GM19035 (cell line): ENCODE measurements around the gene ATAD2B.

Experiments
- ATAC-seq: cut with Tn5 transposase; IDR thresholded peaks from one replicate; pipeline ENCODE4 v1.9.1; 2021; ENCODE audit not compliant: unreplicated experiment

The ATAD2B gene

GRCh38 chr2:23915327-23915726 is 11.6 kb downstream of the ATAD2B start:
- no peak for ATAC-seq

GRCh38 chr2:23912054-23912453 is 14.9 kb downstream of the ATAD2B start:
- ATAC-seq: no peak

DNA sequence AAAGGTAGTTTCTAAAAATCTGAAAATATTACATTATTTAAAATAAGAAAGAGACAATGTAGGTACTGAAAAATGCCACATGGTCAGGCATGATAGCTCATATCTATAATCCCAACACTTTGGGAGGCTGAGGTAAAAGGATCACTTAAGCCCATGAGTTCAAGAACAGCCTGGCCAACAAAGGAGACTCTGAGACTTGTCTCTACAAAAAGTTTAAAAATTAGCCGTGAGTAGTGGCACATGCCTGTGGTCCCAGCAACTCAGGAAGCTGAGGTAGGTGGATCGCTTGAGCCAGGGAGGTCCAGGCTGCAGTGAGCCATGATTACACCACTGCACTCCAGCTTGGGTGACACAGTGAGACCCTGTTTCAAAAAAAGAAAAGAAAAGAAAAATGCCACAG is 21.8 kb downstream of the ATAD2B start:
- no peak for ATAC-seq

DNA sequence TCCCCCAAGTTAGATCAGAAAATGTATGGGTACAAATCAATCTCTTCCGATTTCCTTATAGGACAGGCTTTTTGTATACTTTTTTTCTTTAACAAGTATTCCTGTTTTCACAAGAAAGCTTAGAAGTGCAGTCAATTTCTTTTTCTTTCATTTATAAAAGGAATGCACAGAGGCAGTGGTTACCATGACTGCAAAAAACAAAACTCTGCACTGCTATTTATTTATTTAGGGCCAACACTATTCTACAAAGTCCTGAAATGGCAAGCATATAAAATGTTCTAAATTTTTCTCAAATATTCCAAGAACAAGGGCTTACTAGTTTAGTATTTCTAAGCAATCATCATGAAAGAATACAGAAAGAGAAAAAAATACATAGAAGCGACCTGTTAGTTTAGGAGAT is 22.2 kb downstream of the ATAD2B start:
- ATAC-seq: no peak

GRCh38 chr2:23904215-23904614 is 22.7 kb downstream of the ATAD2B start:
- ATAC-seq: no peak

- ATAC-seq: no peak
These were observed 23.9 kb downstream of the ATAD2B start for GRCh38 chr2:23903034-23903433.

DNA sequence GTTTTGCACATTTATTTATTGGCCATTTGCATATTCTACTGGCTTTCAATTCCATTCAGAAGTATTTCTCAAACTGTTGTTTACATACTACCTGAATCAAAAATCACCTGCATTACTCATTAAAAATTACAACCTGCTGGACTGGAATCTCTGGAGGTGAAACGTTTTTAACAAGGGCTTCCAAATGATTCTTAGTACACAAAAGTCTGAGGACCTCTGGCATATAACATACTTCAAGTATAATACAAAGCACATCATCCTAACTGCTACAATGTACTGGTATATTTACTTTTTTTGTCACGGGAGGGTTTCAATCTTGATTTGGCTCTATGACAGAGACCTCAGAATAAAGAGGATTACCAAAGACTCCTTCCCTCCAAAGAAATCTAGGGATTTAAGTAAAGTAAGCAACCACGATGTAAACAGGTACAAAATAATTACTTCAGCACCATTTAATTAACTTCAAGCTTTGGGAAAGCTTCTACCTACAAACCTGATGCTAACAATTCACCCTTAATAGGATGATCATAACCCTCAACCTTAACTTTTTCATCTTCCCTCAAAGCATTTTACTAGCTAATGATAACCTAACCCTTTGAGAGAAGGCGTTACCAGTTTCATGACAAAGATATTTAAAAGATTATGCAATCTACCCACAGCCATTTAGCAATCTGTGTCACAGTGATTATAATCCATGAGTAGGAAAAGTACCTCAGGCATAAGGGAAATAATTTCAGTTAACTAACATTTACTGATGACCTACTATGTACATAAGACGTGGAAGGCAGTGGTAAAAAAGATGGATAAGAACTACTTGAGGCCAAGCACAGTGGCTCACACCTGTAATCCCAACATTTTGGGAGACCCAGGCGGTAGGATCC is 24.7 kb downstream of the ATAD2B start:
- no peak for ATAC-seq

DNA sequence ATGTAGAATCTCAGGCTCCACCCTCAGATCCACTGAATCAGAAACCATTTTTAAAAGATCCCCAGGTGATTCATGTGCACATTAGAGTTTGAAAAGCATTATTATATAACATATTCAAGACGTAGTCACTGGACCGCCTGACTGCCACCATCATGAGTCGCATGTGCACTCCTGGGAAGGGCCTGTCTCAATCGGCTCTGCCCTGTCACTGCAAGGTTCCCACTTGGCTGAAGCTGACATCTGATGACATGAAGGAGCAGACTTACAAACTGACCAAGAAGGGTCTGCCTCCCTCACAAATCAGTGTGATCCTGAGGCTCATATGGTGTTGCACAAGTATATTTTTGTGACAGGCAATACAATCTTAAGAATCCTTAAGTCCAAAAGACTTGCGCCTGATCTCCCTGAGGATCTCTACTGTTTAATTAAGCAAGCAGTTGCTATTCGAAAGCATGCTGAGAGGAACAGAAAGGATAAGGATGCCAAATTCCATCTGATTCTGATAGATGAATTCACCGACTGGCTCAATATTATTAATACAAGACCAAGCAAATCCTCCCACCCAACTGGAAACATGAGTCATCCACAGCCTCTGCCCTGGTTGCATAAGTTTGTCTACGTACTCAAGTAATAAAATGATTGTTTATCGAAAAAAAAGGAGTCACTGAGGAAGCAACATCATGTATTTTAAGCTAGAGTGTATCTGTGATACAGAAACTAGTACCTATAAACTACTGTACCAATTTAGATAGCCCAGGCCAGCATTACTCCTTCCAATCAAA is 26.2 kb downstream of the ATAD2B start:
- ATAC-seq: no peak

- no peak for ATAC-seq
These were observed 26.8 kb downstream of the ATAD2B start for GRCh38 chr2:23900133-23900532.

DNA sequence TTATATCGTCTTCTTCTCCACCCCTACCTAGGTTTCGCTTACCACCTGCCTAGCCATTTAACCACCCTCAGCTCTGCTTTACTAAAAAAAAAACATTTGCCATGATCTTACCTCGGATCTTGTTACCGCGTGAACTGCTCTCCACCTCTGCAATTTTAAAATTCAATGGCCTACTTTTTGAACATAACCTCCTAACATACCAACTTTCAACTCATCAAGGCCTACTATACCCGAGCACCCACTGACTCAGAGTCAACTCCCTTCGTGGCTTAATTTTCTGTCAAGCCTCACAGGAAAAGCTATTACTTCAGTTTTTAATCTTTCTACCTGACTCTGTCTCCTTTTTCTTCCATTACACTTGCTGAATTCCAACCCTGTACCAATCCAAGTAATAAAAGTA is 55.7 kb downstream of the ATAD2B start:
- no peak for ATAC-seq

GRCh38 chr2:23867449-23867848 is 59.5 kb downstream of the ATAD2B start:
- no peak for ATAC-seq

GRCh38 chr2:23862716-23863426 is 64.1 kb downstream of the ATAD2B start:
- ATAC-seq: no peak

DNA sequence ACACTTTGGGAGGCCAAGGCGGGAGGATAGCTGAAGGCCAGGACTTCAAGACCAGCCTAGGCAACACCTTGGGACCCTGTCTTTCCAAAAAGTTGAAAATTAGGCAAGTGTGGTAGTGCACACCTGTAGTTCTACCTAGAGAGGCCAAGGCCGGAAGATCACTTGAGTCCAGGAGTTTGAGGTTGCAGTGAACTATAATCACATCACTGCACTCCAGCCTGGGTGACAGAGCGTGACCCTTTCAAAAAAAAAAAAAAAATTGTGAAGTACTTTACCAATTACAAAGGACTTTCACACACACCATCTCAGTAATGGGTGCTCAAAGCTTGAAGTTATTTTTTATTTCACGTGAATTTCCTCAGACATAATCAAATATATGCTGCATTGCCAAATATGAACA is 65.0 kb downstream of the ATAD2B start:
- ATAC-seq: no peak

- no peak for ATAC-seq
These were observed 66.9 kb downstream of the ATAD2B start for GRCh38 chr2:23859983-23860382.

DNA sequence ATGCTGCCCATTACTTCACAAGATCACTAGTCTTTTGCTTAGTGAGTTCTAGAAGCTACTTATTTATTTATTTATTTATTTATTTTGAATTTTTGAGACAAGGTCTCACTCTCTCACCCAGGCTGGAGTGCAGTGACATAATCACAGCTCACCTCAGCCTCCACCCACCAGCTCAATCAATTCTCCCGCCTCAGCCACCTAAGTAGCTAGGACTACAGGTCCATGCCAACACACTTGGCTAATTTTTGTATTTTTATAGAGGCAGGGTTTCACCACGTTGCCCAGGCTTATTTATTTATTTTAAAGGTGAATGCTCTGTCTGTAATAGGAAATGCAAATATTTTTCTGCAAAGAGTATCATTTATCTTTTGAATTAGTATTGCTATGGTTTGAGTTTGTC is 67.7 kb downstream of the ATAD2B start:
- ATAC-seq: no peak

DNA sequence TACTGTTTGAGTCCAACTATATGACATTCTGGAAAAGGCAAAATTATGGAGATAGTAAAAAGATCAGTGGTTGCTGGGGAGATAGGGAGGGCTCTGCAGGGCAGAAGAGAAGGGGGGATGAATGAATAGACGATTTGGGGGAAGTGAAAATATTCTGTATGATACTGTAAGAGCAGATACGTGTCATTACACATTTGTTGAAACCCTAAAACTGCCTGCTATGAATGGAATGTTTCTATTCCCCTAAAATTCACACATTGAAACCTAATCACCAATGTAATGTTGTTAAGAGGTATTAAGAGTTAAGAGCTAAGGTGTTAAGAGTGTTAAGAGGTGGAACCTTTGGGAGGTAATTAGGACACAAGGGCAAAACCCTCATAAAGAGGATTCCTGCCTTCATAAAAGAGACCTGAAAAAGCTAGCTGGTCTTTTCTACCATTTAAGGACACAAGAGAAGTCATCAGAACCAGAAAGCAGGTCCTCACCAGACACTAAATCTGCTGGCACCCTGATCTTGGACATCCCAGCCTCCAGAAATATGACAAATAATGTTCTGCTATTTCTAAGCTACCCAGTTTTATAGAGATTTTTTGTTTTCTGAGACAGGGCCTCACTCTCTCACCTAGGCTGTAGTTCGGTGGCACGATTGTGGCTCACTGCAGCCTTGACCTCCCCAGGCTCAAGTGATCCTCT is 76.2 kb downstream of the ATAD2B start:
- ATAC-seq: no peak

DNA sequence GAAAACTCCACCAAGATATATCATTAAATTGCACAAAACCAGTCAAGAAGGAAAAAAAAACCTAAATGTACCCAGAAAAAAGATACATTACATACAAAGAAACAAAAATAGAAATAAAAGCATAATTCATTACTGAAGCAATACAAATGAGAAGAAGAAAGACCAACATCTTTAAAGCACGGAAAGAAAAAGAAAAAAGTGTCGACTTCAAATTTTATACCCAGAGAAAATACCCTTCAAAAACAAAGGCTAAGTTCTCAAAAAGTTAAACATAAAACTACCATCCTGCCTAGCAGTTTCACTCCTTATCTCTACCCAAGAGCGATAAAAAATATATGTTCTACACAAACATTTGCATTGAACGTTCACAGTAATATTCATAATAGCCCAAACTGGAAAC is 82.0 kb downstream of the ATAD2B start:
- ATAC-seq: no peak

GRCh38 chr2:23843051-23843976 is 83.6 kb downstream of the ATAD2B start:
- no peak for ATAC-seq

DNA sequence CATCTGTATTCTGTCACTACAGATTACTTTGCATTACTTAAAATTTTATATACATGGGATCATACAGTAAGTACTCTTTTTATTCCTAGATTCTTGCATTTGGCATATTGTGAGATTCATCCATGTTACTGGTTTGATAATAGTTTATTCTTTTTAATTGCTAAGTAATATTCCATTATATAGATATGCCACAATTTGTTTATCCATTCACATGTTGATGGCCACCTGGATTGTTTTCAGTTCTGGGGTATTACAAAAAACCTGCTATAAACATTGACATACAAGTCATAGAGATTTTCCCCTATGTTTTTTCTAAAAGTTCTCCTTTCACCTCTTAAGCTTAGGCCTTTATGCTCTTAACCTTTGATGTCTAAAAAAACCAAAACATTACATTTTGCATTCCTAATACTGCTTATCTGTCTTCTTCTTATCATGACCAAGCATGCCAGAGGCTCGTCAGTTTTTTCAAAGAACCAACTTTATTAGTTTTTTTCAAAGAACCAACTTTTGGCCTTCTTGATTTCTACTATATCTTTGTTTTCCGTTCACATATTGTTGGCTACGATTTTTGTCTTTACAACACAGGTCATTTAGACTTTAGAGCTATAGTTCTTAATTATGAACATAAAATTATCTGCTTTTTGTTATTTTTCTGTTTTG is 86.9 kb downstream of the ATAD2B start:
- ATAC-seq: no peak
